ENCODE results near the gene CFAP119. TPM values are rescaled to one million over a fixed set of nuclear protein-coding genes. Genes with fewer than 3 reads are reported as not detected.

The CFAP119 gene
- 5.2 and 6.0 TPM in 2 replicates for total RNA-seq (2021; fragmentation: NEBNext Ultra II Directional; extraction: Animal tissue kit (Norgen Biotek cat#: 25700))
- 5.6 and 7.1 TPM in 2 replicates for polyA plus RNA-seq (2011; rRNA removed)
- 8.1 TPM for polyA plus RNA-seq (2011; cell fraction: cytosol; rRNA removed)
- polyA plus RNA-seq (2011; cell fraction: nucleus; rRNA removed) = 21.1 TPM
- polyA plus RNA-seq (2012, experiment 1 of 2) = 4.8 to 7.5 TPM (median 6.4 TPM) in 4 replicates
- 2.6 TPM for polyA plus RNA-seq (2012, experiment 2 of 2)
- 4.8 TPM for polyA plus RNA-seq (2013, experiment 1 of 2)
- polyA plus RNA-seq (2013, experiment 2 of 2) = 5.5 TPM
- 1.4 and 1.9 TPM in 2 replicates for polyA minus RNA-seq (2011; rRNA and poly(A)+ RNA removed)
- 3.4 TPM for polyA minus RNA-seq (2011; cell fraction: cytosol; rRNA and poly(A)+ RNA removed)
- 6.3 TPM for polyA minus RNA-seq (2011; cell fraction: nucleus; rRNA and poly(A)+ RNA removed)
- long read RNA-seq, experiment 1 = 0 reads
- long read RNA-seq, experiment 2, partial matches to known transcripts = 1 of 1 reads
- long read RNA-seq, experiment 2, other reads (novel, unspliced or antisense) = 0 of 1 reads

DNA sequence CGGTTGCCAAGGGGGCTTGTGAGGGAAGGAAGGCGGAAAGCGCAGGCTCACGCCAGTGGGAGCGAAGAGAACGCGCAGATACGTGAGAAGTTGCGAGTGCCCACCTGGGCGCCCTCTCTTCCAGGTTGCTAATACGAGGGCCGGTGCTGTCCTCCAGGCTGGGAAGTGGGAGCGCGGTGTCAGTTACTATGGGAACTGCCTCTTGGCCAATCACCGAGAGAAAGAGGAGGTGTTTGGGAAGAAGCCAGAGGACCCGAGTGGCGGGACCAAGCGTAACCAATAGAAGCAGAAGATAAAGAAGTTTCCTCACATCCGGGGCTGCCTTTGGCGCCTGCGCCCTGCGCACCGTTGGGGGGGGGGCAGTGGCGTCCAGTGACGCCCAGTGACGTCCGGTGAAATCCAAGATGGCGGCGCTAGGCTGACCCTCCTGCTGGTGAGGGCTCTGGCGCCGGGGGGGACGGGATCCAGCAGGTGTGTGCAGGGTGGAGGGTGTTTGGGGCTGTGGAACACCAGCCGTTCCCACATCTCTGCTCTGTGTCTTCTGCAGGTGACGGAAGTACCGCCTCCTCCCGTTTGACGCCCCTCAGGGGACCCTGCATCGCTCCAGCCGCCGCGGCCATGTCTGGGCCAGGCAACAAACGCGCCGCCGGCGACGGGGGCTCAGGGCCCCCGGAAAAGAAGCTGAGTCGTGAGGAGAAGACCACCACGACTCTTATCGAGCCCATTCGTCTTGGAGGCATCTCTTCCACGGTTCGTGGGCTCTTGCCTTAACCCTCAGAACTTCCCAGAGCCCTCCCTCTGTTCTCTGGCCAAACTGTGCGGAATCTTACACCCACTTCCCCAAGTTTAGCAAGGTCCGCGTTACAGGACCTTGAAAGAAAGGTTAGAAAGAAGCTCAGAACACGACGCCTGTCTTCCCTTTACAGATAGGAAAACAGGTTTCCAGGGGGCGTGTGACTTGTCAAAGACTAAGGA lies at the start of gene CFAP119, which contains the start of gene RNF40:
CFAP119 (minus strand) TSS at position 135 of the 975 bp plus-strand sequence. CDS start 314 bp downstream, outside the sequence.
RNF40 (plus strand) TSS at position 395 of the 975 bp plus-strand sequence; CDS start at position 619, 224 bp downstream.
- H3K23ac ChIP-seq (ENCODE audit: insufficient read length) = no peak within 1 kb of the TSS
- no peak within 1 kb of the TSS for H2BK12ac ChIP-seq (ENCODE audit: low read depth, low read length)
- ChIA-PET CTCF (ENCODE audit: partially characterized antibody) (interaction anchor here (1.4 to 1.8 kb wide), 2 partner anchors 13 to 16 kb away, joined by 4 to 7 read pairs; no protein-coding TSS in a partner anchor), POLR2A (ENCODE audit: partially characterized antibody) (interaction anchor here (0.9 to 9.0 kb wide), 7 partner anchors 7 to 26 kb away, joined by 3 to 92 read pairs (median 21); partner anchors contain the start of gene PHKG2)
- H4K8ac ChIP-seq (ENCODE audit: extremely low read depth, insufficient read depth, low read length) = peak within 1 kb of the TSS; percentile 97
- H3K56ac ChIP-seq (replicated peaks; ENCODE audit: insufficient read length, low read depth, low read length) = peak within 1 kb of the TSS; percentile 50
- H3K79me2 ChIP-seq (ENCODE audit: control insufficient read depth in 1 of 2, insufficient read depth in 2 of 2, low read length in 2 of 2) = peaks cover 4 to 20% of the 10 kb centered on the region in 2 experiments; a peak in 2 of 4 replicates
- H3K4ac ChIP-seq (replicated peaks; ENCODE audit: insufficient read length, low read depth, low read length) = no peak within 1 kb of the TSS
- H3K9me3 ChIP-seq (ENCODE audit: insufficient read depth in 2 of 2, low read depth in 1 of 2, low read length in 1 of 2) = no peaks in the 10 kb centered on the region
- H3K4me2 ChIP-seq (ENCODE audit: insufficient read depth in 1 of 2, low read depth in 2 of 2, low read length in 2 of 2) = peak within 1 kb of the TSS; percentile 68 to 94
- H2BK20ac ChIP-seq (ENCODE audit: low read length) = no peak within 1 kb of the TSS
- H3K23me2 ChIP-seq (ENCODE audit: low read depth, low read length) = peaks cover 14% of the 10 kb centered on the region
- DNase-seq (ENCODE audit: low read depth in 1 of 2, low spot score in 2 of 2) = peak; percentile 86 to 98
- H2BK15ac ChIP-seq (ENCODE audit: low read length) = no peak within 1 kb of the TSS
- peak within 1 kb of the TSS; percentile 93 for H4K5ac ChIP-seq (ENCODE audit: insufficient read length, low read depth, low read length)
- peak within 1 kb of the TSS; percentile 79; the same call in 1 of the 2 replicates for H2BK5ac ChIP-seq (ENCODE audit: low read depth, low read length)
- peaks cover 3% of the 10 kb centered on the region; the same call in 1 of the 2 replicates for H3K79me1 ChIP-seq (ENCODE audit: low read depth, low read length)
- H3K4me1 ChIP-seq (replicated peaks in 1 of 4; ENCODE audit: control insufficient read depth in 3 of 4, insufficient read depth in 4 of 4, low read length in 3 of 4) = peaks cover 0 to 11% (median 2%) of the 10 kb centered on the region in 4 experiments; a peak in 4 of 7 replicates
- peak within 1 kb of the TSS; percentile 80 to 97 (median 92) for H3K4me3 ChIP-seq (ENCODE audit: extremely low read depth in 1 of 4, insufficient read depth in 2 of 4, low read depth in 3 of 4, low read length in 4 of 4)
- peak; percentile 84 for FAIRE-seq
- peaks cover 5 to 8% of the 10 kb centered on the region in 2 experiments for H4K20me1 ChIP-seq (replicated peaks in 1 of 2; ENCODE audit: control insufficient read depth in 1 of 2, insufficient read depth in 2 of 2, low read length in 2 of 2)
- peak within 1 kb of the TSS; percentile 46; the same call in 1 of the 2 replicates for H2AFZ ChIP-seq (ENCODE audit: low read length)
- peak within 1 kb of the TSS; percentile 60 for H3K18ac ChIP-seq (ENCODE audit: extremely low read depth, low read length)
- no peak within 1 kb of the TSS for H2AK5ac ChIP-seq (ENCODE audit: low read depth, low read length)
- H3K9ac ChIP-seq (replicated peaks in 1 of 4; ENCODE audit: extremely low read depth in 1 of 4, low read depth in 3 of 4, low read length in 3 of 4) = peak within 1 kb of the TSS; percentile 80 to 89 (median 88)
- H3K27me3 ChIP-seq (replicated peaks in 1 of 4; ENCODE audit: control insufficient read depth in 3 of 4, extremely low read depth in 1 of 4, insufficient read depth in 3 of 4, low read length in 3 of 4) = no peaks in the 10 kb centered on the region; a peak in 1 of 7 replicates
- peak within 1 kb of the TSS; percentile 88 for H3K27ac ChIP-seq (ENCODE audit: low read depth, low read length)
- no peak within 1 kb of the TSS for H3K14ac ChIP-seq (ENCODE audit: insufficient read length)
- H3K36me3 ChIP-seq (ENCODE audit: control insufficient read depth in 2 of 4, insufficient read depth in 4 of 4, low read length in 3 of 4) = peaks cover 23 to 42% (median 35%) of the 10 kb centered on the region in 4 experiments
- peak within 1 kb of the TSS; percentile 94 for H4K91ac ChIP-seq (replicated peaks; ENCODE audit: insufficient read length, low read length)
- WGBS, 2 experiments (ENCODE audit: extremely low coverage in 1 of 2, insufficient coverage in 1 of 2, insufficient read length in 1 of 2, insufficient replicate concordance in 2 of 2, low coverage in 1 of 2, low lambda C conversion rate in 2 of 2, missing lambda C conversion rate in 1 of 2) = 1% methylated on average over 52 of the region's 60 CpGs; no CpG with 5 or more reads in 1 of the 2 experiments
- no peak within 1 kb of the TSS for H2BK120ac ChIP-seq (replicated peaks; ENCODE audit: low read depth, low read length)
- no peak for TF ChIP-seq CTBP2 (IDR thresholded peaks at IDR 0.05; ENCODE audit: borderline replicate concordance, insufficient read depth, insufficient read length, low read length)
- TF ChIP-seq CHD2 (IDR thresholded peaks at IDR 0.05; ENCODE audit: low read length) = no peak
- no peak for TF ChIP-seq POU5F1 (IDR thresholded peaks at IDR 0.05; ENCODE audit: low read depth, low read length)
- no peak for TF ChIP-seq RAD21 (IDR thresholded peaks at IDR 0.05 in 1 of 2, conservative IDR thresholded peaks at IDR 0.05 in 1 of 2; ENCODE audit: low read depth in 2 of 2, low read length in 2 of 2)
- TF ChIP-seq SP1 (IDR thresholded peaks at IDR 0.05; ENCODE audit: low read depth, low read length) = 0 out of 2 replicates have a peak, but pooled peaks have one; percentile 49
- TF ChIP-seq TAF7 (optimal IDR thresholded peaks at IDR 0.05; ENCODE audit: borderline replicate concordance, low read depth, low read length) = peak; percentile 66
- TF ChIP-seq POLR2A (IDR thresholded peaks at IDR 0.05; ENCODE audit: control extremely low read depth in 1 of 2, low read depth in 2 of 2, low read length in 2 of 2) = peak; percentile 66 to 84
- TF ChIP-seq GABPA (IDR thresholded peaks at IDR 0.05; ENCODE audit: borderline replicate concordance, insufficient read depth, low read length) = no peak

Measured in H1 (cell line).